Activated CD8-positive, alpha-beta T cell treated with anti-CD3 and anti-CD28 coated beads for 36 hours (primary cell): Measurements from ENCODE around the gene FAM131C. TPM values are rescaled to one million over a fixed set of nuclear protein-coding genes. Genes with fewer than 3 reads are reported as not detected.

Experiments
- ATAC-seq: fragments of 200-7000 bp; cut with Tn5 transposase; one replicate; pipeline ENCODE4 v1.10.0; 2021; ENCODE audit warnings: mild to moderate bottlenecking, moderate library complexity
- CTCF ChIA-PET: fragments of 350-600 bp; sonication (Branson Sonifier 250); formaldehyde crosslinking; loops from one replicate; lab custom pipeline; 2021; ENCODE audit warnings: antibody characterized with exemption; lab: Charles Lee
- POLR2A ChIA-PET: fragments of 350-600 bp; sonication (Branson Sonifier 250); formaldehyde crosslinking; loops from one replicate; lab custom pipeline; 2021; ENCODE audit warnings: antibody characterized with exemption; lab: Charles Lee
- DNase-seq: peaks from one replicate; pipeline ENCODE4 v3.0.0-alpha.2; 2020
- H3K27ac Mint-ChIP-seq: one replicate; pipeline ENCODE4 v1.8.0; 2021; ENCODE audit warnings: mild to moderate bottlenecking, mixed read lengths
- H3K27me3 Mint-ChIP-seq: one replicate; pipeline ENCODE4 v1.8.0; 2021; ENCODE audit warnings: mixed read lengths
- H3K36me3 Mint-ChIP-seq: one replicate; pipeline ENCODE4 v1.8.0; 2021; ENCODE audit warnings: low read depth, mixed read lengths
- H3K4me1 Mint-ChIP-seq: one replicate; pipeline ENCODE4 v1.8.0; 2021; ENCODE audit warnings: low read depth, mixed read lengths
- H3K4me3 Mint-ChIP-seq: one replicate; pipeline ENCODE4 v1.8.0; 2021; ENCODE audit warnings: mild to moderate bottlenecking, moderate library complexity, mixed read lengths
- H3K9me3 Mint-ChIP-seq: one replicate; pipeline ENCODE4 v1.8.0; 2021; ENCODE audit warnings: mixed read lengths
- intact Hi-C: fragments of 100-400 bp; cut with micrococcal nuclease; formaldehyde crosslinking; loops from one replicate; pipeline ENCODE4 v1.10.0; 2022
- total RNA-seq, 2 experiments: library from RNA; stranded (reverse); gene quantifications; one replicate each; pipeline ENCODE4 v1.2.3, GENCODE V29; 2021
- TF ChIP-seq, protein P1 (sequence below): fragments of 200-600 bp; IDR thresholded peaks from one replicate; pipeline ENCODE4 v1.8.0; 2022; ENCODE audit warnings: antibody characterized with exemption, mild to moderate bottlenecking

The FAM131C gene
- total RNA-seq, 2 experiments from 2014 or later = 0.70 to 0.87 TPM

DNA sequence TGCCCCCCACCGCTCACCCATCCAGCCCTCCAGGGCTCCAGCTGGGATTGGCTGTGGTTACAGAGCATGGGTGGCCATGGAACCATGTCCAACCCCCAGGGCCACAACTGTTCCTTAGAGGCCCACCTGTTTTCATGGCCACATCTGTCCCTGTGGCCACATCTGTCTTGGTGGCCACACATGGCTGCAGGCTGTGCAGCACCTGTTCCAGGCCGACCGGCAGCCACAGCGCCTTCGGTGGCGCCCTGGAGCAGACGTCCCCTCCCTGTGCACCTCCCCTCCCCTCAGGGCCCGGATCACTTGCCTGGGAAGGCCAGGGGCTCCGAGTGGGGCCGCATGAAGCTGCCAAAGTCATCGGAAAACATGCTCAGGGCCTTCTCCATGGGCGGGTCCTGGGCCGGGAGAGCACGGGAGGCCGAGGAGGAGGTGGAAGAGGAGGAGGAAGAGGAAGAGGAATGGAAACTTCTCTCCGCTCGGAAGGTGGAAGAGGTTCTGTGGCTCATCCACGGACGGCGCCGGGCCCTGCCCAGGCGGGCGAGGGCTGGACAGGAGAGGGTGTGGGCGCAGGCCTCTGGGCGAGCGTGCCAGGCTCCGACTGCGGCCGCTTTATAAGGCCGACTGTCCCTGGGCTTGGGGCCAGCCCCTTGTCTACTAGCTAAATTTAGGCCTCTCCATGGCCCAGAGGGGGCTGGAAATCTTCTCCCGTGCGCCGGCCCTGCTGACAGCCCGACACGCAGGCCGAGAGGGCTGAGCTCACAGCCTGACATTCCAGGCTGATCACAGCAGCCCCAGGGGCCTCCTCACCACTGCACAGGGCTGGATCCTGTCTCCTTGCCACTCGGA, 55.8 kb downstream of the FAM131C start, which contains the start of gene HSPB7:
HSPB7 (minus strand) TSS at position 583 of the 843 bp plus-strand sequence; CDS start at position 503, 80 bp downstream.
- Mint-ChIP-seq H3K36me3 (no peaks in the 10 kb centered on the region), H3K4me3 (no peak within 1 kb of the TSS), H3K4me1 (peaks cover 8% of the 10 kb centered on the region), H3K27ac (no peak within 1 kb of the TSS), H3K9me3 (no peaks in the 10 kb centered on the region), H3K27me3 (peaks cover 2% of the 10 kb centered on the region)
- POLR2A ChIA-PET = interaction anchor here (1.1 kb wide), 1 partner anchor 17 kb away, joined by 3 read pairs; no protein-coding TSS in a partner anchor
- DNase-seq = no peak
- no peak for ATAC-seq
- intact Hi-C loops = no loop called here
- TF ChIP-seq, protein P1, sequence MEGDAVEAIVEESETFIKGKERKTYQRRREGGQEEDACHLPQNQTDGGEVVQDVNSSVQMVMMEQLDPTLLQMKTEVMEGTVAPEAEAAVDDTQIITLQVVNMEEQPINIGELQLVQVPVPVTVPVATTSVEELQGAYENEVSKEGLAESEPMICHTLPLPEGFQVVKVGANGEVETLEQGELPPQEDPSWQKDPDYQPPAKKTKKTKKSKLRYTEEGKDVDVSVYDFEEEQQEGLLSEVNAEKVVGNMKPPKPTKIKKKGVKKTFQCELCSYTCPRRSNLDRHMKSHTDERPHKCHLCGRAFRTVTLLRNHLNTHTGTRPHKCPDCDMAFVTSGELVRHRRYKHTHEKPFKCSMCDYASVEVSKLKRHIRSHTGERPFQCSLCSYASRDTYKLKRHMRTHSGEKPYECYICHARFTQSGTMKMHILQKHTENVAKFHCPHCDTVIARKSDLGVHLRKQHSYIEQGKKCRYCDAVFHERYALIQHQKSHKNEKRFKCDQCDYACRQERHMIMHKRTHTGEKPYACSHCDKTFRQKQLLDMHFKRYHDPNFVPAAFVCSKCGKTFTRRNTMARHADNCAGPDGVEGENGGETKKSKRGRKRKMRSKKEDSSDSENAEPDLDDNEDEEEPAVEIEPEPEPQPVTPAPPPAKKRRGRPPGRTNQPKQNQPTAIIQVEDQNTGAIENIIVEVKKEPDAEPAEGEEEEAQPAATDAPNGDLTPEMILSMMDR = no peak
- CTCF ChIA-PET = interaction anchor here (1.4 to 2.4 kb wide), 2 partner anchors 8 to 10 kb away, joined by 6 to 9 read pairs; no protein-coding TSS in a partner anchor

DNA sequence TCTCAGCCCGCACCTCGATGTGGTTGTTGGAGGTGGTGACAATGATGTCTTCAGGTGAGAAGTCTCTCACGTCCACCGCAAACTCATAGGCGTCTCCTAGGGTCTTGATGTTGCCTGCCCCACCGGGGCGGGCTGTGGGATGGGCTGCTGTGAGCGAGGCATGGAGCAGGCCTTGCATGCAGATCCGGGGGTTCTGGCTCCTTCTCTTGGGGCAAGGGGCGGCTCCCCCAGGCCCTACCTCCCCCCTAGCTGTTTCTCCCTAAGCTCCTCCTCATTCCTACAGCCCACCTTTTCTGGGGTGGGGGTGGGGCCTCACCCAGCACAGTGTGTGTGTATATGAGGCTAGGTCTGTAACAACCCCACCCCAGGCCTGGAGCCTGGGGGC, 56.4 kb downstream of the FAM131C start:
- peaks cover 12% of the 10 kb centered on the region for H3K4me1 Mint-ChIP-seq
- H3K9me3 Mint-ChIP-seq = no peaks in the 10 kb centered on the region
- no peak overlapping the region for H3K4me3 Mint-ChIP-seq
- H3K27me3 Mint-ChIP-seq = peaks cover 2% of the 10 kb centered on the region
- DNase-seq (no peak), ATAC-seq (no peak)
- ChIA-PET POLR2A (no interaction called here), CTCF (interaction anchor here (0.5 to 2.4 kb wide), 3 partner anchors 9 to 177 kb away, joined by 3 to 9 read pairs (median 3); no protein-coding TSS in a partner anchor)
- TF ChIP-seq, protein P1 = no peak
- no peaks in the 10 kb centered on the region for H3K36me3 Mint-ChIP-seq
- H3K27ac Mint-ChIP-seq = no peak overlapping the region
- intact Hi-C loops = no loop called here

- Mint-ChIP-seq H3K27ac (no peak overlapping the region), H3K9me3 (no peaks in the 10 kb centered on the region), H3K4me1 (peaks cover 12% of the 10 kb centered on the region), H3K36me3 (no peaks in the 10 kb centered on the region), H3K27me3 (peaks cover 4% of the 10 kb centered on the region), H3K4me3 (no peak overlapping the region)
- ATAC-seq (no peak), DNase-seq (no peak)
- CTCF ChIA-PET = interaction anchor here (0.5 to 2.4 kb wide), 5 partner anchors 8 to 177 kb away, joined by 3 to 9 read pairs (median 3); no protein-coding TSS in a partner anchor
- TF ChIP-seq, protein P1 = no peak
- POLR2A ChIA-PET = no interaction called here
- intact Hi-C loops = no loop called here
Observed at GRCh38 chr1:16015960-16016901, 57.2 kb downstream of the FAM131C start.

- H3K27me3 Mint-ChIP-seq = peaks cover 5% of the 10 kb centered on the region
- intact Hi-C loops = no loop called here
- ChIA-PET CTCF (interaction anchor here (1.0 kb wide), 1 partner anchor 40 kb away, joined by 3 read pairs; no protein-coding TSS in a partner anchor), POLR2A (no interaction called here)
- ATAC-seq (no peak), DNase-seq (no peak)
- H3K9me3 Mint-ChIP-seq = no peaks in the 10 kb centered on the region
- H3K27ac Mint-ChIP-seq = no peak overlapping the region
- H3K4me1 Mint-ChIP-seq = peaks cover 12% of the 10 kb centered on the region
- H3K36me3 Mint-ChIP-seq = no peaks in the 10 kb centered on the region
- no peak overlapping the region for H3K4me3 Mint-ChIP-seq
- TF ChIP-seq, protein P1 = no peak
Observed at GRCh38 chr1:16015491-16015890, 58.0 kb downstream of the FAM131C start.
